ENCODE measurements around the gene TRMT1L. TPM values are rescaled to one million over a fixed set of nuclear protein-coding genes. Genes with fewer than 3 reads are reported as not detected.
"Not testable (repeated sequence)": the region's sequence is repeated elsewhere in the genome, so short reads cannot be mapped to it uniquely, and the experiment has no call there.

TRMT1L gene
- polyA plus RNA-seq (2013, experiment 1 of 2; ENCODE audit: insufficient read length): 12.2 TPM
- polyA plus RNA-seq (2013, experiment 2 of 2; ENCODE audit: insufficient read length): 11.2 TPM

- DNase-seq: peak; percentile 99
Observed at GRCh38 chr1:185156854-185157598, at the start of gene TRMT1L, which contains the start of gene SWT1. TRMT1L (minus strand) TSS chr1:185156953; CDS start chr1:185156712, 241 bp downstream. SWT1 (plus strand) TSS chr1:185157167; CDS start chr1:185160842, 3,675 bp downstream.

- no peak for DNase-seq
Observed at GRCh38 chr1:185200889-185201288, 44.1 kb upstream of the TRMT1L start.

- DNase-seq: not testable (repeated sequence)
Observed at GRCh38 chr1:185198712-185199111, 42.0 kb upstream of the TRMT1L start.

- DNase-seq: no peak
Observed at GRCh38 chr1:185193756-185194155, 37.0 kb upstream of the TRMT1L start.

- peak; percentile 61 for DNase-seq
Observed at GRCh38 chr1:185170291-185170848, 13.6 kb upstream of the TRMT1L start.

GRCh38 chr1:185166106-185166505, 9.4 kb upstream of the TRMT1L start:
- DNase-seq: no peak

- DNase-seq: no peak
Observed at GRCh38 chr1:185162491-185162890, 5.7 kb upstream of the TRMT1L start.

GRCh38 chr1:185159966-185160365, 3.2 kb upstream of the TRMT1L start:
- DNase-seq: no peak

GRCh38 chr1:185158800-185159199, 2.0 kb upstream of the TRMT1L start:
- no peak for DNase-seq

- no peak for DNase-seq
Observed at GRCh38 chr1:185157599-185158412, 1.1 kb upstream of the TRMT1L start.

- DNase-seq: no peak
Observed at GRCh38 chr1:185156288-185156853, 382 bp downstream of the TRMT1L start.

- peak; percentile 22 for DNase-seq
Observed at GRCh38 chr1:185155600-185156287, 1.0 kb downstream of the TRMT1L start.

GRCh38 chr1:185154912-185155513, 1.7 kb downstream of the TRMT1L start:
- DNase-seq: no peak

GRCh38 chr1:185152187-185152767, 4.5 kb downstream of the TRMT1L start:
- DNase-seq: peak; percentile 58

- DNase-seq: no peak
Observed at GRCh38 chr1:185151215-185151614, 5.5 kb downstream of the TRMT1L start.

- DNase-seq: peak; percentile 63
Observed at GRCh38 chr1:185144233-185144632, 12.5 kb downstream of the TRMT1L start.

GRCh38 chr1:185139246-185139645, 17.5 kb downstream of the TRMT1L start:
- DNase-seq: no peak

- no peak for DNase-seq
Observed at GRCh38 chr1:185137896-185138545, 18.7 kb downstream of the TRMT1L start.

- no peak for DNase-seq
Observed at GRCh38 chr1:185132534-185132933, 24.2 kb downstream of the TRMT1L start.

- DNase-seq: no peak
Observed at GRCh38 chr1:185129708-185130107, 27.0 kb downstream of the TRMT1L start.

- DNase-seq: no peak
Observed at GRCh38 chr1:185112356-185112755, 44.4 kb downstream of the TRMT1L start.
